Neutrophil (primary cell): ENCODE results near the gene PRSS8.

Experiments used
- H3K27ac ChIP-seq: fragments of 200-600 bp; sonication (generic); 2 replicates; pipeline ENCODE4 v1.5.1; 2016; ENCODE audit warnings: mild to moderate bottlenecking, moderate library complexity
- H3K27me3 ChIP-seq: fragments of 200-600 bp; sonication (generic); 2 replicates; pipeline ENCODE4 v1.6.0; 2016; ENCODE audit warnings: mild to moderate bottlenecking
- H3K36me3 ChIP-seq: fragments of 200-600 bp; sonication (generic); 2 replicates; pipeline ENCODE4 v1.5.1; 2017
- H3K4me1 ChIP-seq, 2 experiments: fragments of 200-600 bp in 1 of 2; sonication (generic) in 1 of 2; 1 replicate in 1 of 2; 2 replicates in 1 of 2; pipeline versions ENCODE4 v1.5.1 to v1.6.1; 2013 to 2016; ENCODE audit warnings: low read depth in 1 of 2, low read length in 1 of 2, mild to moderate bottlenecking in 1 of 2, moderate library complexity in 1 of 2; ENCODE audit not compliant: control insufficient read depth in 1 of 2, insufficient read depth in 1 of 2
- H3K4me3 ChIP-seq, 2 experiments: fragments of 200-600 bp in 1 of 2; sonication (generic) in 1 of 2; 1 replicate in 1 of 2; 2 replicates in 1 of 2; pipeline ENCODE4 v1.5.1; 2013 to 2016; ENCODE audit warnings: low read depth in 1 of 2, low read length in 1 of 2, mild to moderate bottlenecking in 1 of 2, moderate library complexity in 1 of 2
- H3K9me3 ChIP-seq: fragments of 200-600 bp; sonication (generic); 2 replicates; pipeline ENCODE4 v1.5.1; 2016
- CTCF ChIP-seq: fragments of 200-600 bp; sonication (generic); IDR thresholded peaks from 2 replicates; pipeline ENCODE4 v1.5.1; 2016; ENCODE audit warnings: antibody characterized with exemption

The PRSS8 gene

GRCh38 chr16:31127182-31127581 is 8.3 kb downstream of the PRSS8 start:
- Histone ChIP-seq H3K9me3 (no peaks in the 10 kb centered on the region), H3K27me3 (no peaks in the 10 kb centered on the region), H3K36me3 (peaks cover 25% of the 10 kb centered on the region), H3K4me1 (peaks cover 58 to 63% of the 10 kb centered on the region in 2 experiments), H3K27ac (peak overlapping the region; percentile 98), H3K4me3 (peak overlapping the region; percentile 57 to 62)
- TF ChIP-seq CTCF: no peak

- TF ChIP-seq CTCF: no peak
- no peak overlapping the region for H3K4me3 ChIP-seq
- H3K9me3 ChIP-seq: no peaks in the 10 kb centered on the region
- no peaks in the 10 kb centered on the region for H3K27me3 ChIP-seq
- peaks cover 52 to 54% of the 10 kb centered on the region in 2 experiments for H3K4me1 ChIP-seq
- peaks cover 33% of the 10 kb centered on the region for H3K36me3 ChIP-seq
- H3K27ac ChIP-seq: peak overlapping the region; percentile 98
Measured at GRCh38 chr16:31125844-31126243, 9.7 kb downstream of the PRSS8 start.

GRCh38 chr16:31120129-31120528 is 15.4 kb downstream of the PRSS8 start:
- TF ChIP-seq CTCF: no peak
- no peaks in the 10 kb centered on the region for H3K27me3 ChIP-seq
- peaks cover 40% of the 10 kb centered on the region for H3K36me3 ChIP-seq
- H3K27ac ChIP-seq: peak overlapping the region; percentile 99
- H3K9me3 ChIP-seq: no peaks in the 10 kb centered on the region
- H3K4me1 ChIP-seq: peaks cover 31 to 37% of the 10 kb centered on the region in 2 experiments
- H3K4me3 ChIP-seq: no peak overlapping the region

GRCh38 chr16:31118223-31119155 is 17.0 kb downstream of the PRSS8 start:
- H3K27me3 ChIP-seq: no peaks in the 10 kb centered on the region
- peak overlapping the region; percentile 99 for H3K27ac ChIP-seq
- H3K9me3 ChIP-seq: no peaks in the 10 kb centered on the region
- H3K36me3 ChIP-seq: peaks cover 34% of the 10 kb centered on the region
- peaks cover 43 to 50% of the 10 kb centered on the region in 2 experiments for H3K4me1 ChIP-seq
- peak overlapping the region; percentile 70 to 99 for H3K4me3 ChIP-seq
- no peak for TF ChIP-seq CTCF

- Histone ChIP-seq H3K36me3 (peaks cover 27% of the 10 kb centered on the region), H3K4me3 (peak within 1 kb of the TSS; percentile 70 to 99), H3K27me3 (no peaks in the 10 kb centered on the region), H3K27ac (peak within 1 kb of the TSS; percentile 99), H3K4me1 (peaks cover 52 to 59% of the 10 kb centered on the region in 2 experiments), H3K9me3 (no peaks in the 10 kb centered on the region)
- TF ChIP-seq CTCF: no peak
Measured at GRCh38 chr16:31117384-31118222, 17.9 kb downstream of the PRSS8 start, which contains the start of gene KAT8. Gene KAT8 (plus strand): TSS chr16:31117664. CDS start chr16:31117682, 18 bp downstream.
